Measurements from ENCODE around the gene EFEMP2. TPM values are rescaled to one million over a fixed set of nuclear protein-coding genes. Genes with fewer than 3 reads are reported as not detected.

The EFEMP2 gene
- total RNA-seq, 1 experiment from 2014 or later, result 31.2 TPM

DNA sequence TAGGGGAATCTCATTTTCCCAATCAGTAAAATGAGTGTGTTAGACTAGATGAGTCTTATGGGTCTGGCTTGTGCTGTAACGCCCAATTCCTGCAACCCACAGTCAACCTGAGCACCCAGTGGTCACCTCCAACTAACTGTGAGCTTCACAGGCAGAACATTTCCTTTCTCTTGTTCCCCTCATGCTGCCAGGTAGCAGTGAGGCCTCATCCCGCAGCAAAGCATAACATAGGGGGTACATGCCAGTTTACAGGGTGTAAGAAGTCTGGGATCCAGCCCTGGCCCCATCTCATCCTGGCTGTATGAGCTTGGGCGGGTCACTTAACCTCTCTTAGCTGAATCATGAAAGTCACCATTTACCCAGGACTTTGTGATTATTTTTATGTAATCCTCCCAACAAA, 3.7 kb downstream of the EFEMP2 start:
- H3K27ac ChIP-seq (ENCODE audit: low read depth, low read length, poor library complexity, severe bottlenecking), result no peak overlapping the region
- TF ChIP-seq CTCF (conservative IDR thresholded peaks at IDR 0.05; ENCODE audit: low read depth, low read length) (no peak), EZH2 (IDR thresholded peaks at IDR 0.05; ENCODE audit: borderline replicate concordance, low read depth, low read length, poor library complexity, severe bottlenecking) (no peak)
- H3K36me3 ChIP-seq (ENCODE audit: insufficient read depth, low read length, poor library complexity, severe bottlenecking), result peaks cover 48% of the 10 kb centered on the region
- H3K4me3 ChIP-seq (ENCODE audit: low read depth, low read length, poor library complexity, severe bottlenecking), result no peak overlapping the region
- no peaks in the 10 kb centered on the region for H3K27me3 ChIP-seq (replicated peaks; ENCODE audit: insufficient read depth, low read depth, low read length, poor library complexity)
- no TSS peak for BruUV-seq (replicated peaks)
- POLR2A ChIA-PET (ENCODE audit: low non-redundant PET), result no interaction called here
- H3K9me3 ChIP-seq (ENCODE audit: low read depth, low read length, poor library complexity, severe bottlenecking), result no peaks in the 10 kb centered on the region
- CTCF ChIA-PET, result interaction anchor here (1.1 to 4.1 kb wide), 4 partner anchors 9 to 18 kb away, joined by 3 to 16 read pairs (median 6); partner anchors contain the start of gene MUS81
- intact Hi-C loops (cut with micrococcal nuclease; ENCODE audit: unreplicated experiment), result no loop called here
- DNase-seq (ENCODE audit: low spot score), result no peak
- H3K4me1 ChIP-seq (ENCODE audit: insufficient read depth, low read length, poor library complexity, severe bottlenecking), result peaks cover 24% of the 10 kb centered on the region

DNA sequence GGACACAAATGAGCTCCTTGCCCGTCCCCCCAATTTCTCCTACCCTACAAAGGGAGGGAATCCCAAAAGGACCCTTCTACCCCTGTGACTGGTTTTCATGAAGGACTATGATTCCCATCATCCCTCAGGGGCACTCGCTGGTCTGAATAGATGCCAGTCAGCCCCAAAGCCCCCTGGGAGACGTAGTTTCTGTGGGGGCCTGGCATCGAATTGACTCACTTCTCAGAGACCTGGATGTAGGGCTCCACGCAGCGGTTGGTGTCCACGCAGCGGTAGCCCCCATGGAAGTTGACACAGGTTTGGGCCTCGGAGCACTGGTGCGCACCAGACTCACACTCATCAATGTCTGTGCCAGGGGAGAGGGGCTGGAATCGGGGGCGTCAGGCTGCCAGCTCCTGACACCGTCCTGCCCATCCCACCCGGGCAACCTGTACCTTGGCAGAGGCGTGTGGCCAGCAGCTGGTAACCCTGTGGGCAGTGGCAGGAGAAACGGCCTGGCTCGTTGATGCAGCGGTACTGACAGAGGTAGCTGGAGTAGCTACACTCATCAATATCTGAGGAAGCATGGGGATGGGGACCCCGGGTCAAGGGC, 4.4 kb downstream of the EFEMP2 start:
- Histone ChIP-seq H3K36me3 (ENCODE audit: insufficient read depth, low read length, poor library complexity, severe bottlenecking) (peaks cover 55% of the 10 kb centered on the region), H3K27me3 (replicated peaks; ENCODE audit: insufficient read depth, low read depth, low read length, poor library complexity) (no peaks in the 10 kb centered on the region), H3K27ac (ENCODE audit: low read depth, low read length, poor library complexity, severe bottlenecking) (no peak overlapping the region), H3K9me3 (ENCODE audit: low read depth, low read length, poor library complexity, severe bottlenecking) (no peaks in the 10 kb centered on the region), H3K4me1 (ENCODE audit: insufficient read depth, low read length, poor library complexity, severe bottlenecking) (peaks cover 23% of the 10 kb centered on the region), H3K4me3 (ENCODE audit: low read depth, low read length, poor library complexity, severe bottlenecking) (no peak overlapping the region)
- TF ChIP-seq CTCF (conservative IDR thresholded peaks at IDR 0.05; ENCODE audit: low read depth, low read length) (no peak), EZH2 (IDR thresholded peaks at IDR 0.05; ENCODE audit: borderline replicate concordance, low read depth, low read length, poor library complexity, severe bottlenecking) (no peak)
- no TSS peak for BruUV-seq (replicated peaks)
- intact Hi-C loops (cut with micrococcal nuclease; ENCODE audit: unreplicated experiment), result no loop called here
- CTCF ChIA-PET, result interaction anchor here (1.1 to 4.1 kb wide), 3 partner anchors 8 to 19 kb away, joined by 3 to 16 read pairs (median 4); partner anchors contain the start of gene MUS81
- DNase-seq (ENCODE audit: low spot score), result peak; percentile 73
- POLR2A ChIA-PET (ENCODE audit: low non-redundant PET), result no interaction called here

- intact Hi-C loops (cut with micrococcal nuclease; ENCODE audit: unreplicated experiment), result no loop called here
- no peak for TF ChIP-seq CTCF (conservative IDR thresholded peaks at IDR 0.05; ENCODE audit: low read depth, low read length)
- TF ChIP-seq EZH2 (IDR thresholded peaks at IDR 0.05; ENCODE audit: borderline replicate concordance, low read depth, low read length, poor library complexity, severe bottlenecking), result no peak
- no peaks in the 10 kb centered on the region for H3K27me3 ChIP-seq (replicated peaks; ENCODE audit: insufficient read depth, low read depth, low read length, poor library complexity)
- POLR2A ChIA-PET (ENCODE audit: low non-redundant PET), result no interaction called here
- no TSS peak for BruUV-seq (replicated peaks)
- H3K36me3 ChIP-seq (ENCODE audit: insufficient read depth, low read length, poor library complexity, severe bottlenecking), result peaks cover 62% of the 10 kb centered on the region
- no peak overlapping the region for H3K4me3 ChIP-seq (ENCODE audit: low read depth, low read length, poor library complexity, severe bottlenecking)
- no peak for DNase-seq (ENCODE audit: low spot score)
- CTCF ChIA-PET, result interaction anchor here (1.1 kb wide), 1 partner anchor 8 kb away, joined by 4 read pairs; the partner anchor contains the start of gene MUS81
- H3K27ac ChIP-seq (ENCODE audit: low read depth, low read length, poor library complexity, severe bottlenecking), result peak overlapping the region; percentile 27
- H3K4me1 ChIP-seq (ENCODE audit: insufficient read depth, low read length, poor library complexity, severe bottlenecking), result peaks cover 18% of the 10 kb centered on the region
- no peaks in the 10 kb centered on the region for H3K9me3 ChIP-seq (ENCODE audit: low read depth, low read length, poor library complexity, severe bottlenecking)
Measured at GRCh38 chr11:65867284-65868071, 5.1 kb downstream of the EFEMP2 start.

Measured in A673 (cell line).